SK-N-SH treated with all-trans-retinoic acid at 6 μM for 48 hours (cell line): ENCODE results near the gene FZD1.
A peak's percentile ranks its signal among the peaks of the same experiment; 100 is the strongest.

ENCODE experiments used
- ATAC-seq: fragments of 200-7000 bp; cut with Tn5 transposase; 3 replicates; pipeline ENCODE4 v1.9.1; 2020; ENCODE audit warnings: mild to moderate bottlenecking, moderate library complexity
- ARNTL ChIP-seq: fragments of 450-650 bp; formaldehyde crosslinking; IDR thresholded peaks from 2 replicates; pipeline ENCODE4 v1.5.0; 2020; ENCODE audit warnings: low read depth, mild to moderate bottlenecking, moderate library complexity, borderline replicate concordance
- BACH2 ChIP-seq: fragments of 250-450 bp; sonication (Bioruptor Pico); IDR thresholded peaks from 2 replicates; pipeline ENCODE4 v1.9.0; 2021; ENCODE audit warnings: mild to moderate bottlenecking, borderline replicate concordance
- CSDC2 ChIP-seq: fragments of 250-450 bp; sonication (Bioruptor Pico); IDR thresholded peaks from 2 replicates; pipeline ENCODE4 v1.5.0; 2020; ENCODE audit warnings: mild to moderate bottlenecking, moderate library complexity
- ESRRG ChIP-seq: fragments of 250-450 bp; sonication (Bioruptor Pico); IDR thresholded peaks from 2 replicates; pipeline ENCODE4 v1.6.1; 2021; ENCODE audit warnings: mild to moderate bottlenecking
- GLIS3 ChIP-seq: fragments of 250-450 bp; sonication (Bioruptor Pico); IDR thresholded peaks from 2 replicates; pipeline ENCODE4 v1.5.0; 2020; ENCODE audit warnings: mild to moderate bottlenecking, moderate library complexity
- ISL1 ChIP-seq: fragments of 250-450 bp; sonication (Bioruptor Pico); IDR thresholded peaks from 2 replicates; pipeline ENCODE4 v2.1.2; 2022; ENCODE audit warnings: mild to moderate bottlenecking, moderate library complexity
- OSR1 ChIP-seq: fragments of 250-450 bp; sonication (Bioruptor Pico); IDR thresholded peaks from 2 replicates; pipeline ENCODE4 v1.8.0; 2022; ENCODE audit warnings: moderate library complexity, mild to moderate bottlenecking, inconsistent platforms
- PPARA ChIP-seq: fragments of 250-450 bp; sonication (Bioruptor Pico); IDR thresholded peaks from 2 replicates; pipeline ENCODE4 v1.5.0; 2020; ENCODE audit warnings: mild to moderate bottlenecking, borderline replicate concordance
- RARB ChIP-seq: fragments of 250-450 bp; sonication (Bioruptor Pico); IDR thresholded peaks from 2 replicates; pipeline ENCODE4 v1.8.0; 2021; ENCODE audit warnings: mild to moderate bottlenecking, moderate library complexity
- SNAI2 ChIP-seq: fragments of 250-450 bp; sonication (Bioruptor Pico); IDR thresholded peaks from 2 replicates; pipeline ENCODE4 v1.5.0; 2020; ENCODE audit warnings: mild to moderate bottlenecking, moderate library complexity
- TCF4 ChIP-seq: fragments of 250-450 bp; sonication (Bioruptor Pico); IDR thresholded peaks from 2 replicates; pipeline ENCODE4 v1.8.0; 2021; ENCODE audit warnings: mild to moderate bottlenecking, moderate library complexity, borderline replicate concordance
- TOX ChIP-seq: fragments of 250-450 bp; sonication (Bioruptor Pico); IDR thresholded peaks from 2 replicates; pipeline ENCODE4 v1.8.0; 2021; ENCODE audit warnings: mild to moderate bottlenecking, moderate library complexity, borderline replicate concordance
- ZC3H10 ChIP-seq: fragments of 250-450 bp; sonication (Bioruptor Pico); IDR thresholded peaks from 2 replicates; pipeline ENCODE4 v1.5.1; 2021; ENCODE audit warnings: mild to moderate bottlenecking, moderate library complexity
- ZFP3 ChIP-seq: fragments of 250-450 bp; sonication (Bioruptor Pico); IDR thresholded peaks from 2 replicates; pipeline ENCODE4 v1.5.0; 2020; ENCODE audit warnings: mild to moderate bottlenecking, moderate library complexity
- ZFP30 ChIP-seq: fragments of 450-650 bp; formaldehyde crosslinking; IDR thresholded peaks from 2 replicates; pipeline ENCODE4 v1.5.0; 2022; ENCODE audit warnings: mild to moderate bottlenecking, moderate library complexity
- ZNF8 ChIP-seq: fragments of 450-650 bp; formaldehyde crosslinking; IDR thresholded peaks from 2 replicates; pipeline ENCODE4 v1.5.0; 2020; ENCODE audit warnings: mild to moderate bottlenecking, moderate library complexity
- TF ChIP-seq, protein P1 (sequence below): fragments of 250-450 bp; sonication (Bioruptor Pico); IDR thresholded peaks from 2 replicates; pipeline ENCODE4 v1.5.1; 2020; ENCODE audit warnings: low read depth, mild to moderate bottlenecking, moderate library complexity
- TF ChIP-seq, protein P2 (sequence below): fragments of 250-450 bp; sonication (Bioruptor Pico); IDR thresholded peaks from 2 replicates; pipeline ENCODE4 v1.8.0; 2021; ENCODE audit warnings: low read depth, mild to moderate bottlenecking, moderate library complexity, borderline replicate concordance
- TF ChIP-seq, protein P3 (sequence below): fragments of 250-450 bp; sonication (Bioruptor Pico); IDR thresholded peaks from 2 replicates; pipeline ENCODE4 v1.5.1; 2021; ENCODE audit warnings: mild to moderate bottlenecking, moderate library complexity

Gene FZD1

DNA sequence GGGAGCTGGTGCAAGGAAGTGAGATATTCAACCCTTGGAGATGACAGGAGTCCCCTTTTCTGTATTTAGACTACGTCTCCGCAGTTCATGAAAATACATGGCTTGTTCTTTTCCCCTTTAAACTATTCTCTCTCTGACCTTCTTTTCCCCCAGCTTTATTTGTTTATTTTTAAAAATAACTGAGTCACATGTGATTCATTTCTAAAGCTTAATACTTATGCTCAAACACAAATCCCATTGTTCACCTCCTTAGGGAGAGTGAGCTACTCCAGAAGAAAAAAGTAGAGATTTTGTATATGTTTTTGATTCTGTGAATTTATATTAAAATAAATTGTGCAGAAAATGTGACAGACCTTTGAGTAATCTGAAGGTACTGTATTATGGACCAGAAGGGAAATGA is 35.9 kb upstream of the FZD1 start:
- TF ChIP-seq TCF4 (no peak), BACH2 (CRISPR knock-in tag) (no peak), ZFP3 (CRISPR knock-in tag) (no peak), ISL1 (CRISPR knock-in tag) (no peak), OSR1 (no peak), ZNF8 (CRISPR knock-in tag) (no peak), SNAI2 (CRISPR knock-in tag) (no peak), PPARA (CRISPR knock-in tag) (no peak), ZFP30 (CRISPR knock-in tag) (no peak), RARB (CRISPR knock-in tag) (no peak), TOX (CRISPR knock-in tag) (no peak), ARNTL (no peak)
- TF ChIP-seq, protein P1, sequence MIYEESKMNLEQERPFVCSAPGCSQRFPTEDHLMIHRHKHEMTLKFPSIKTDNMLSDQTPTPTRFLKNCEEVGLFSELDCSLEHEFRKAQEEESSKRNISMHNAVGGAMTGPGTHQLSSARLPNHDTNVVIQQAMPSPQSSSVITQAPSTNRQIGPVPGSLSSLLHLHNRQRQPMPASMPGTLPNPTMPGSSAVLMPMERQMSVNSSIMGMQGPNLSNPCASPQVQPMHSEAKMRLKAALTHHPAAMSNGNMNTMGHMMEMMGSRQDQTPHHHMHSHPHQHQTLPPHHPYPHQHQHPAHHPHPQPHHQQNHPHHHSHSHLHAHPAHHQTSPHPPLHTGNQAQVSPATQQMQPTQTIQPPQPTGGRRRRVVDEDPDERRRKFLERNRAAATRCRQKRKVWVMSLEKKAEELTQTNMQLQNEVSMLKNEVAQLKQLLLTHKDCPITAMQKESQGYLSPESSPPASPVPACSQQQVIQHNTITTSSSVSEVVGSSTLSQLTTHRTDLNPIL (CRISPR knock-in tag), result no peak
- TF ChIP-seq, protein P2, sequence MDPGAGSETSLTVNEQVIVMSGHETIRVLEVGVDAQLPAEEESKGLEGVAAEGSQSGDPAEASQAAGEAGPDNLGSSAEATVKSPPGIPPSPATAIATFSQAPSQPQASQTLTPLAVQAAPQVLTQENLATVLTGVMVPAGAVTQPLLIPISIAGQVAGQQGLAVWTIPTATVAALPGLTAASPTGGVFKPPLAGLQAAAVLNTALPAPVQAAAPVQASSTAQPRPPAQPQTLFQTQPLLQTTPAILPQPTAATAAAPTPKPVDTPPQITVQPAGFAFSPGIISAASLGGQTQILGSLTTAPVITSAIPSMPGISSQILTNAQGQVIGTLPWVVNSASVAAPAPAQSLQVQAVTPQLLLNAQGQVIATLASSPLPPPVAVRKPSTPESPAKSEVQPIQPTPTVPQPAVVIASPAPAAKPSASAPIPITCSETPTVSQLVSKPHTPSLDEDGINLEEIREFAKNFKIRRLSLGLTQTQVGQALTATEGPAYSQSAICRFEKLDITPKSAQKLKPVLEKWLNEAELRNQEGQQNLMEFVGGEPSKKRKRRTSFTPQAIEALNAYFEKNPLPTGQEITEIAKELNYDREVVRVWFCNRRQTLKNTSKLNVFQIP, result no peak
- TF ChIP-seq, all 23 proteins: peak for 0
- ATAC-seq, result no peak

DNA sequence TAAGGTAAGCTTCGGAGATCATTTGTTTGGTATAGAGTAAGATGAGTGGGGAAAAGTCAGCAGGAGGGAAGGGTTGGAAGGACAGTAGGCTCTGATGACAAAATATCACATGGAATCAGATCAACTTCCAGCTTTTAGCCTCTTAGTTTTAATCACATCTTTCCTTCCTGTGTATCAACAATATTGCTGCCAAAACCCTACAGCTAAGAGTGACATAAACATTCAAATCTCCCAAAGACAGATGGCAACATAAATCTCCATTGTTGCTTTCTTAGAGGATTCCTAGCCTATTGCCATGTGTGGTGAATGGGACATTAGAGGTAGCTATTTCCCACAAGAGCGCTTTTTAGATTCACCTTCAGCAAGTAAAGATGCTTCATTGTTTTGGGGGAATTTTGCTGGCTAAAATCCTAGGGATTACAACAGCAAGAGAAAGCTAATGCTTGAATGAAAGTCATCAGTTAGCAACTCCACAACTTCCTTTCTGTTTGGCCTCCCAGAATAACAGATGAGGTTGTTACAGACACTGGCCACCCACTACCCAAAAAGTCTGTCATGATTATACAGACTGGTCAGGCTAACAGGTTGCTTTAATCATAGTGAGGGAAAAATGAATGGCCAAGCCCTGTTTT is 35.2 kb upstream of the FZD1 start:
- no peak for TF ChIP-seq ISL1 (CRISPR knock-in tag)

DNA sequence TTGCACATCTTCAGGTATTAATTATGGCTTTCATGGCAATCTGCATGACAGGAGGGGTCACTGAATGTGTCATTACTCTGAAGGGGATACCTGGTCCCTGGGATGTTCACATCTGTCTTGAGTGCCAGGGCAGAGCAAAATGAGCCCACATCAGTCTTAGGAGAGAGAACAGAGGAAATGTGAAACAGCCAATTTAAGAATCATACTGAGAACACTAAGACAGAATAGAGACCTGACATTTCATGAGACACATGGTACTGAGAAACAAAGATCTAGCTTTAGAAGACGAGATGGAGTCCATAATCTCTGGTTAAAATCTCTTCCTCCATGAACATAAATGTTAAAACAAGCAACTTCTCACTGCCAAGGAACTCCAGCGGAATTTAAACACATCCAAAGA is 34.1 kb upstream of the FZD1 start:
- no peak for TF ChIP-seq ZC3H10 (CRISPR knock-in tag)
- 0 out of 2 replicates have a peak, but pooled peaks have one; percentile 33 for TF ChIP-seq BACH2 (CRISPR knock-in tag)
- no peak for ATAC-seq

More for the DNA sequence above, 35.2 kb upstream of the FZD1 start:
- no peak for ATAC-seq

DNA sequence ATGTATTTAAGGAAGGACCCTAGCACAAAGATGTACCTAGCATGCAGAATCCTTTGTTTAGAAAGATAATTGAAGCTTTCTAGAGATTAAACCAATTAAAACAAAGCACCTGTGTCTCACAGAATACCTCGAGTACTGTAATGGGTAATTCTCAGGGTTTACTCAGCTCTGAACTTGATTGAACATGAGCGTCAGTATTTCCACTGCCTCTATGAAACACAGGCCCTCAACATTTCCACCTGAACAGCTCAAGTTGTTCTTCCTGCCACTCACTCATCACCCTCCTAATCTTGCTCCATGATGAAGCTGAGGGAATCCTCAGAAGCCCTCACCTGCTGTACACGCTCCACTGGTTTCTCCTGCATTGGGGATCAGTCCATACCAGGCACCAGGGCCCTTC is 33.7 kb upstream of the FZD1 start:
- no peak for TF ChIP-seq TCF4
- TF ChIP-seq ARNTL, result no peak
- no peak for TF ChIP-seq ESRRG (CRISPR knock-in tag)
- no peak for TF ChIP-seq ZFP30 (CRISPR knock-in tag)
- TF ChIP-seq ZC3H10 (CRISPR knock-in tag), result no peak
- ATAC-seq, result no peak

DNA sequence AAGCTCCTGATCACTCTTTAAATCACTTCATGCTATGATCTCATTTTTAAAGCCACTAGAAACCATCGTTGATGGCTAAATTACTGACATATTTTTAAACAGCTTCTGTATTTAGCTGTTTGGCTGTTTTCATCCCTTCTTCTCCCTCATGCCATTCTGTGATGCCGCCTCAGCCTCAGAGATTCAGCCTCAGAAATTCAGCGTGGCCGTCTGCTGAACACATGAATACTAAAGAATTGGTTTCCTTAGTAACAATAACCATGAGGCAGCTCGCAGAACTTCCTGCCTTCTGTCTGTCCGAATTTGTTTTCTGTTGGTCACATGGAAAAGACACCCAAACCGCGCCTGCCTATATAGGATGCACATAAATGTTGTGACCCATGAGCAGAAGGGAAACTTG is 31.0 kb upstream of the FZD1 start:
- ATAC-seq, result no peak
- TF ChIP-seq, protein P2, result no peak
- TF ChIP-seq, protein P1 (CRISPR knock-in tag), result no peak
- TF ChIP-seq, protein P3, sequence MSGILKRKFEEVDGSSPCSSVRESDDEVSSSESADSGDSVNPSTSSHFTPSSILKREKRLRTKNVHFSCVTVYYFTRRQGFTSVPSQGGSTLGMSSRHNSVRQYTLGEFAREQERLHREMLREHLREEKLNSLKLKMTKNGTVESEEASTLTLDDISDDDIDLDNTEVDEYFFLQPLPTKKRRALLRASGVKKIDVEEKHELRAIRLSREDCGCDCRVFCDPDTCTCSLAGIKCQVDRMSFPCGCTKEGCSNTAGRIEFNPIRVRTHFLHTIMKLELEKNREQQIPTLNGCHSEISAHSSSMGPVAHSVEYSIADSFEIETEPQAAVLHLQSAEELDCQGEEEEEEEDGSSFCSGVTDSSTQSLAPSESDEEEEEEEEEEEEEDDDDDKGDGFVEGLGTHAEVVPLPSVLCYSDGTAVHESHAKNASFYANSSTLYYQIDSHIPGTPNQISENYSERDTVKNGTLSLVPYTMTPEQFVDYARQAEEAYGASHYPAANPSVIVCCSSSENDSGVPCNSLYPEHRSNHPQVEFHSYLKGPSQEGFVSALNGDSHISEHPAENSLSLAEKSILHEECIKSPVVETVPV (CRISPR knock-in tag), result no peak

DNA sequence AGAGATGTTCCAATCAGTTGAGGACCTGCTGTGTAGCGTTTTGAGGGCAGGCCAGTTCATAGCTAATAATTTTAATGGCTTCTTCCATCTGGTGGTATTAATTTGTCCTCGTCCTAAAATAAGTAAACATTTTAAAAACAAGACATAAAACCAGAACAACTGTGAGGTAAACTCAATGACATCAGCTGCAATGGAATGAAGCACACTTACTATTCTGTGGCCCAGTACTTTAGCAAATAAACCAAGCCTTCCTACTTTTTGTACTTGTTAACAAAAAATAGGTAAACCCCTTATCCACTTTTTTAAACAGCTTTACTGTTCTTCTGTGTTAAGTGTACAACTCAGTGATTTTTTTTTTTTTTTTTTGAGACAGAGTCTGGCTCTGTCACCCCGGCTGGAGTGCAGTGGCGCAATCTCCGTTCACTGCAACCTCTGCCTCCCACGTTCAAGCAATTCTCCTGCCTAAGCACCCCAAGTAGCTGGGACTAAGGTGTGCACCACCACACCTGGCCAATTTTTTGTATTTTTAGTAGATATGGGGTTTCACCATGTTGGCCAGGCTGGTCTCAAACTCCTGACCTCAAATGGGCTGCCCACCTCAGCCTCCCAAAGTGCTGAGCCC is 28.9 kb upstream of the FZD1 start:
- TF ChIP-seq ZFP30 (CRISPR knock-in tag), result no peak
- TF ChIP-seq GLIS3 (CRISPR knock-in tag), result no peak
- no peak for TF ChIP-seq TOX (CRISPR knock-in tag)
- TF ChIP-seq CSDC2 (CRISPR knock-in tag), result no peak
- TF ChIP-seq, protein P2, result no peak
- no peak for ATAC-seq
